RPMI7951 (cell line): ENCODE measurements around the gene TMTC1. TPM values are rescaled to one million over a fixed set of nuclear protein-coding genes. Genes with fewer than 3 reads are reported as not detected.
A peak's percentile ranks its signal among the peaks of the same experiment; 100 is the strongest.
"Not testable (repeated sequence)": the region's sequence is repeated elsewhere in the genome, so short reads cannot be mapped to it uniquely, and the experiment has no call there.

ENCODE experiments used
- DNase-seq: peaks from one replicate; pipeline ENCODE4 v3.0.0-alpha.2; 2012; ENCODE audit warnings: low read depth
- total RNA-seq: library from RNA; depleted of rRNA; stranded (reverse); fragments of >200 nt; shearing (Covaris generic); gene quantifications from 2 replicates; pipeline ENCODE4 v1.2.3, GENCODE V29; 2014

The TMTC1 gene
- total RNA-seq, 1 experiment from 2014 or later, result 0.84 TPM

DNA sequence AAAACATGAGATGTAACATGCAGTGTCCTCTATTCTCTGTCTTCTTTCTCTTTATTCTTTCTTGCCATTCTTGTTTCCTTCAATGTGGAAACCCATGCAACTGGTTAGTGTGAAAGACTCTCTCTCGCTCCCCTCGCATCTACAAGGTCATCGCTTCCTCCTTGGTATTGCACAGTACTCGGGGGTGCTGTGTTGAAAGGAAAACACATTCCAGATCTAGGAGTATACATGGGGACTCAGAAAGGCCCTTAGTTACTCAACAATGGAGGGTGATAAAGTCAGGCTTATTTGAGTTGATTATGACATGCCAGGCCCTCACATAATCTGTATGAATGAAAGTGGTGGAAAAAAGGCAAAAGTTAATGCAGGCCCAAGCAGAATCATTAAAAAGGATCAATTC, 210.8 kb downstream of the TMTC1 start:
- no peak for DNase-seq

GRCh38 chr12:29572464-29572863, 211.3 kb downstream of the TMTC1 start:
- DNase-seq, result no peak

GRCh38 chr12:29569132-29569757, 214.5 kb downstream of the TMTC1 start:
- no peak for DNase-seq

- no peak for DNase-seq
These were observed 217.3 kb downstream of the TMTC1 start for GRCh38 chr12:29566441-29566840.

- no peak for DNase-seq
These were observed 218.0 kb downstream of the TMTC1 start for GRCh38 chr12:29565727-29566126.

- no peak for DNase-seq
These were observed 218.8 kb downstream of the TMTC1 start for GRCh38 chr12:29564925-29565324.

GRCh38 chr12:29563636-29564035, 220.1 kb downstream of the TMTC1 start:
- DNase-seq, result no peak

DNA sequence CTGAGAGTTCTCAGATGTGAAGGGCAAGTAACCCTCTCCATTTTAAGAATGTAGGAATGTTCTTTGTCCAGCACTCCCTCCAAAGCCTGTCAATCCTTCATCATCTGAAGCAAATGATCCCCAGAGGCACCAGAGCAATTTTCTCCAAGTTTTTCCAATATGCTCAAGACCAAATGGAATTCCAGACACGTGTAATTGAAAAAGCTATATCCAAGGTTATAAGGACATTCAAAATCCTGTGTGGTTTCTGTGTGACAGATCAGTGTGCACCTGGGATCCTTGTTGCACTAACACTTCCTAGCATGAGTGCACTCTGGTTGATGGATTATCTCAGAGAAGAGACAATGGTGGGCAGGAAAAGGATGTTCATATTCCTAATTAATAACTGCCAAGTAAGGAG, 220.7 kb downstream of the TMTC1 start:
- DNase-seq, result no peak

DNA sequence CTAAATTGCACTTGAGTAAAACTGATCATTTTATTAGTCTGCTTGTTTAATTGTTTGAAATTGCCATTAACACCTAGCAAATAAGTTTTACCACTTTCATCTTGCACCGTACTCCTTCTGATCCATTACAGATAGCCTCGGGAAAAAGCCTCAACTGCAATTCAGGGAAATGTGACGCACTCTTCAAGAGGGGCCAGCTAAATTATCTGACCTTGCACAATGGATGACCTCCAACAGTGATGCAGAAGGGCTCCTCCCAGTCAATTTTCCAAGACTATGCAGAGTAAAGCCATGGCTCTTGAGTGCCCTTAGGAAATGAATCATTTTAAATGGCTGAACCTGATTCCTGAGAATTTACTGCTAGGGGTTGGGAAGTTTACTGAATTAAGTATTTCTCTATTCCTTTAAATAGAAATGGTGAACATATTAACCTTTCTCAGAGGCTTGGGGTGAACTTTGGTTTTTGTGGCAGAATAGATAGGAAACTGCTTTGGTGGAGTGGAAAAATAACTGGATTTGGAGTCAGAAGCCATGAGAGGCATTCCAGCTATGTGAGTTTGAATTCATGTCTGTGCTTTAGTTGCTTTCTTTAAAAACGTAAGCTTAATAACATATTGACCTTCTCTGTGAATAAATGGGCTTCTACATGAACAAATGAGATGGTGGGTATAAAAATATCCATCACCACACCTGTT, 221.5 kb downstream of the TMTC1 start:
- peak; percentile 31 for DNase-seq

- no peak for DNase-seq
These were observed 222.1 kb downstream of the TMTC1 start for GRCh38 chr12:29561664-29562071.

DNA sequence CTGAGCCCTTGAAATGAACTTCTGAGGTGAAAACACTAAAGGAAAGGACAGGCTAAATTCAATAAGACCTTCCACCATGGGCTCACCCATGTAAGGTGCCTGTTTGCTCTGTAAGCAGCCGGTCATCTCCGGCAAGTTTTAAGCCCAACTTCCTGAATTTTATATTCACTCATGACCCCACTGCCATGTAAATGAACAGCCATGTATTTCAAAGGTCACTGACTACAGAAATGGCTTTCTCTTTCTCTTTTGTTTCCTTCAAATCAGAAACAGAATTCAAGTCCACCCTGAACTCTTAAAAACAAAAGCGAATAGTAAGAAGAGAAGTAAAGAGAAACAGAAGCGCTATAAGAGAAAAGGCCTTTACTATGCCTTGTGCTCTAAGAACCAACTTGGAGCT, 224.5 kb downstream of the TMTC1 start:
- DNase-seq, result no peak

- no peak for DNase-seq
These were observed 227.4 kb downstream of the TMTC1 start for GRCh38 chr12:29556363-29556762.

- not testable (repeated sequence) for DNase-seq
These were observed 228.3 kb downstream of the TMTC1 start for GRCh38 chr12:29555451-29555850.

DNA sequence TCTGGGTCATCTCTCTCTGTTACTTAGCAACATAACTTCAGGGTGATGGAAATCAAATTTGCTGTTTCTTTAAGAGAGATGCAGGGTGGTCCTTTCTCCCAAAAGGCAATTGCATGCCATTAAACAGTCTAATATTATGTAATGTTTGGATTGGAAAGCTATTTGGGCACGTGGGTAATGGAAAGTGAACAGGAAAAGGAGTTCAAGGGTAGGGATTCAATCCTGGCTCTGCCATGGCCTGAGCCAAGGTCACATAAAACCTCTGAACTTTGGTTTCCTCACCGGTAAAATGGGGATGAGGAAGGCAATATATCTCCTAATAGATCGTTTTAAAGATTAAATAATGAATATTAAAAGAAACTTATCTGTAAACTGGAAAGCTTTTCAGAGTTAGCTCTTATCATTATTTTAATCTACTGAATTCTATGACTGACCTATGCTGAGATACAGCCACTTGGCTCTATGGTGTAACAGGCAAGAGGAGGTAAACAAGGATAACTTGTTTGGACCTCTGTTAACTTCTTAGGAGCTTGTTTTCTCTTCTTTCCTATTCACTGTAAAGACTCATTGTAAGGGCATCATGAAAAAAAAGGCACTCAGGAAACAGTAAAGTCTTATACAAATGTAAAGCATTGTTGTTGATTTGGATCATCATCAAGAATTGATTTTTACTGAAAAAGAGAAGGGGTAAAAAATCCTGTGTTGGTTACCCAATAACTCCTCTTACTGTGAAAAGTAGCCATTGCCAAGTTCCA, 230.6 kb downstream of the TMTC1 start:
- DNase-seq, result no peak

- DNase-seq, result peak; percentile 12
These were observed 231.3 kb downstream of the TMTC1 start for GRCh38 chr12:29552324-29552927.

DNA sequence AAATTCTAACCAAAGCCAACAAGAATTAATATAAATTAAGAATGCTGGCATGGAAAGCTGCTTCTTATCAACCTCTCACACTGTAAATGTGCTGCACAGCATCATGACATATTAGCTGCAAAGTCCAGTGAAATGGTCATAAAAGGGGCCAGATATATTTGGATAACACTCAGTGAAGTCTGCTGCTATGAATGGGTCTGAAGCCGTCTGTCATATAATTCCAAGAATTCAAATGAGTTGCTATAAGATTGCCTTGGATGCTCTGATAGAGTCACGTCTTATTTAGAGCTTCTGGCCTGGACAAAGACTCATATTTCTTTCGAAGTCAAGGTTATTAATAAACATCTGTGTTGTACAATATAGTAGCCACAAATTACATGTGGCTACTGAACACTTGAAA, 231.9 kb downstream of the TMTC1 start:
- DNase-seq, result no peak

- no peak for DNase-seq
These were observed 235.9 kb downstream of the TMTC1 start for GRCh38 chr12:29547864-29548263.

DNA sequence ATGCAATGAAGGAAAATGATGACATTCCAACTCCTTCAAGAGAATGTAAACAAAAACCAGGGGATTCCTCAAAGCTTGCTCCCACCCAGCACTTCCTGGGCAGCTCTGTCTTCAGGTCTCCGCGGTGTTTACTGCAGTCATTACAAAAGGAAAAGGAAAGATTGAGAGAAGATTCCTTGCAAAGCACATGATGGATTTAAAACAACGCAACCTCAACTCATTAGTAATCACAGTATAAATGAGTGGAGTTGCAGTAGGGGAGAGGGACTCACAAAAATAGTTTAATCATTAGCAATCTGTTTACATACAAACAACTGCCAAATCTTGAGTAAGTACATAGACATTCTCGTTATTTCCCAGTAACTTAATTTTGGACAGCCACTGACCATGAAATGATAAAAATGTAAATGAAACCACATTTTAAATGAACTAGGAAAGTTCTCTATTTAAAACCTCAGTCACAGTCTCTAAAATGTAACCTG, 236.6 kb downstream of the TMTC1 start:
- no peak for DNase-seq

DNA sequence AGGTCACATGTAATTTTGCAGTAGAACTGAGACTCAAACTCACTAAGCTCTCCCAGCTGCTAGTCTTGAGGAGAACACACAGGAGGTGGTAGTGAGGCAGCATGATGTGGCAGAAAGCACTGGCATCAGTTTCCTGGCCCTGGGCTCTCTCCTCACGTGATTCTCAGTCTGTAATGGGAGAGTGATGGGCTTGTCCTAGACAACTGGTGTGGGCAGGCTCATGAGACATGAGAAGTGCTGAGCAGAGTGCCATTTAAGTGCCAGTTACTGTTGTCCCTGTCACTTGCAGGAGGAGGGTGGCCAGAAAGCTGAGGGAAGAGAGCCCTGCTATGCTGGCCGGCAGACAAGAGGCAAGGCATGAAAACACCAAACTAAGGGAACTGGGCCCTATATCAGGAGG, 237.7 kb downstream of the TMTC1 start:
- DNase-seq, result no peak

- no peak for DNase-seq
These were observed 238.7 kb downstream of the TMTC1 start for GRCh38 chr12:29545102-29545467.

DNA sequence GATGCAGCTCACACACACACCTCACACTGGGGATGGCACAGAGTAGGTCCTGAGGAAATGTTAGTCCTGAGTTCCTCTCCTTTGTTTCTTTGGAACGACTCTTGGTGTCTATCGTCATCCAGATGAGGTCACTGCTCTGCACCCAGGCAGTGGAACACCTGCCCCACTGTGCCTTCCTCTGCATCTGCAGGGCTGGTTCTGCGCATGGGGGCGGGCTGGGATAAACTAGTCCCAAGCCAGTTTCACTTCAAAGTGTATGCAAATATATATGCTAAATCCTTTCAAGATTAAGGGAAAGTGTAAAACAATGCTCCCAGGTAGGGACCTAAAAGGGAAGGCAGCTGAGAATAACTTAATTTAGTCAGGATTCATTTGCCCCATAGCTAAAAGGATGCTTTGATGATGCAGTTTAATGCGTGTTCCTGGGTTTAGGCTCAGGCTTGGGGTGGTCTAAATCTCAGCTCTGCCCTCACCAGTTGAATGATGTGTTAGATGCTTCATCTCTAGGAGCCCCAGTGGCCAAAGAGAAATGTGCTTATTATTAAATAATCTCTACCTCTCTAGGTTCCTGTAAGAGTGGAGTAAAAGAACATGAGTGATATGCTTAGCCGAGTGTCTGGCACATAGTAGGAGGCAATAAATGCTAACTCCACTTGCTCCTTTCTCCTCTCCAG, 239.2 kb downstream of the TMTC1 start:
- no peak for DNase-seq

DNA sequence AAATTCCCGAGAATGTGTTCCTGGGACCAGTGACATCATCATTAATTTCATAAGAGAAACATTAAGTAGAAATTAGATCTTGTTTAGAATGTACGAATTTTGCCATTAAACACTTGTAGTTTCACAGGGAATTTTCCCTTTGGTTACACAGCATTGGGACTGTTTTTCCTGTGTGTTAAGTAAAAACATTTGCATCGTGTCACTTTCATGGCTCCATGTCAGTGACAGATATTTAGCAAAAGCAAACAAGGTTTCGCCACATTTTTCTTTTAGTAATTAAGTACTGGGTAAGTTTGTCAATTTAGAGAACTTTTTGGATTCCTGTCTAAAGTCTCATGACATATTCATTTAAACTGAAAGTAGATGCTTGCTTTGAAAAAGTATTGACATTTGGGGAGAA, 240.7 kb downstream of the TMTC1 start:
- DNase-seq, result no peak
